Measurements from ENCODE around the gene ZEB2.
A peak's percentile ranks its signal among the peaks of the same experiment; 100 is the strongest.

The ZEB2 gene

GRCh38 chr2:144472911-144473310 lies 47.0 kb downstream of the ZEB2 start:
- TF ChIP-seq CTCF (IDR thresholded peaks at IDR 0.05; ENCODE audit: insufficient read depth, low read length, poor library complexity, severe bottlenecking) = no peak
- Histone ChIP-seq H3K27me3 (replicated peaks; ENCODE audit: control insufficient read depth, insufficient read depth, low read length) (no peaks in the 10 kb centered on the region; the same call in 1 of the 2 replicates), H3K36me3 (ENCODE audit: control insufficient read depth, insufficient read depth, low read length) (no peaks in the 10 kb centered on the region), H3K4me3 (replicated peaks; ENCODE audit: low read depth, low read length) (no peak overlapping the region)
- DNase-seq (ENCODE audit: extremely low read depth, insufficient read length) = no peak

- no peak for DNase-seq (ENCODE audit: extremely low read depth, insufficient read length)
- H3K27me3 ChIP-seq (replicated peaks; ENCODE audit: control insufficient read depth, insufficient read depth, low read length) = no peaks in the 10 kb centered on the region; the same call in 1 of the 2 replicates
- H3K36me3 ChIP-seq (ENCODE audit: control insufficient read depth, insufficient read depth, low read length) = no peaks in the 10 kb centered on the region
- no peak overlapping the region for H3K4me3 ChIP-seq (replicated peaks; ENCODE audit: low read depth, low read length)
- no peak for TF ChIP-seq CTCF (IDR thresholded peaks at IDR 0.05; ENCODE audit: insufficient read depth, low read length, poor library complexity, severe bottlenecking)
Measured at GRCh38 chr2:144472046-144472412, 47.9 kb downstream of the ZEB2 start.

GRCh38 chr2:144471305-144472045 lies 48.4 kb downstream of the ZEB2 start:
- Histone ChIP-seq H3K27me3 (replicated peaks; ENCODE audit: control insufficient read depth, insufficient read depth, low read length) (no peaks in the 10 kb centered on the region; the same call in 1 of the 2 replicates), H3K36me3 (ENCODE audit: control insufficient read depth, insufficient read depth, low read length) (no peaks in the 10 kb centered on the region), H3K4me3 (replicated peaks; ENCODE audit: low read depth, low read length) (no peak overlapping the region)
- DNase-seq (ENCODE audit: extremely low read depth, insufficient read length) = peak; percentile 33
- no peak for TF ChIP-seq CTCF (IDR thresholded peaks at IDR 0.05; ENCODE audit: insufficient read depth, low read length, poor library complexity, severe bottlenecking)

GRCh38 chr2:144470816-144471215 lies 49.1 kb downstream of the ZEB2 start:
- Histone ChIP-seq H3K27me3 (replicated peaks; ENCODE audit: control insufficient read depth, insufficient read depth, low read length) (no peaks in the 10 kb centered on the region; the same call in 1 of the 2 replicates), H3K4me3 (replicated peaks; ENCODE audit: low read depth, low read length) (no peak overlapping the region), H3K36me3 (ENCODE audit: control insufficient read depth, insufficient read depth, low read length) (no peaks in the 10 kb centered on the region)
- DNase-seq (ENCODE audit: extremely low read depth, insufficient read length) = no peak
- TF ChIP-seq CTCF (IDR thresholded peaks at IDR 0.05; ENCODE audit: insufficient read depth, low read length, poor library complexity, severe bottlenecking) = no peak

- no peak for DNase-seq (ENCODE audit: extremely low read depth, insufficient read length)
- H3K4me3 ChIP-seq (replicated peaks; ENCODE audit: low read depth, low read length) = no peak overlapping the region
- H3K27me3 ChIP-seq (replicated peaks; ENCODE audit: control insufficient read depth, insufficient read depth, low read length) = no peaks in the 10 kb centered on the region; the same call in 1 of the 2 replicates
- TF ChIP-seq CTCF (IDR thresholded peaks at IDR 0.05; ENCODE audit: insufficient read depth, low read length, poor library complexity, severe bottlenecking) = no peak
- H3K36me3 ChIP-seq (ENCODE audit: control insufficient read depth, insufficient read depth, low read length) = no peaks in the 10 kb centered on the region
Measured at GRCh38 chr2:144470334-144470733, 49.6 kb downstream of the ZEB2 start.
